Kidney (tissue), 14 donors: ENCODE data around the gene DTYMK. TPM values are rescaled to one million over a fixed set of nuclear protein-coding genes. Genes with fewer than 3 reads are reported as not detected.

Experiments used
- DNase-seq, 5 donors: peaks; one replicate each; pipeline ENCODE4 v3.0.0-alpha.2; 2013 to 2020
- FAIRE-seq: peaks from 2 replicates; lab custom pipeline; 2012; peaks lifted over from hg19 to GRCh38; lab: Jason Lieb, UNC
- H3K27ac ChIP-seq, 2 donors: one replicate each; pipeline ENCODE4 v1.7.0; 2013; ENCODE audit warnings: low read depth in 2 of 2, low read length in 2 of 2, inconsistent platforms in 1 of 2
- H3K27me3 ChIP-seq: one replicate; pipeline ENCODE4 v1.7.1; 2013; ENCODE audit warnings: low read length, inconsistent platforms; ENCODE audit not compliant: control insufficient read depth, insufficient read depth
- H3K36me3 ChIP-seq, 3 donors: one replicate each; pipeline versions ENCODE4 v1.7.0 to v1.7.1; 2013; ENCODE audit warnings: low read length in 3 of 3, control low read depth in 1 of 3, inconsistent platforms in 1 of 3; ENCODE audit not compliant: insufficient read depth in 3 of 3, control insufficient read depth in 2 of 3
- H3K4me1 ChIP-seq, 3 donors: one replicate each; pipeline versions ENCODE4 v1.7.0 to v1.7.1; 2013; ENCODE audit warnings: low read length in 3 of 3, inconsistent platforms in 1 of 3, low read depth in 1 of 3; ENCODE audit not compliant: control insufficient read depth in 2 of 3, insufficient read depth in 2 of 3
- H3K4me3 ChIP-seq, 3 donors: one replicate each; pipeline versions ENCODE4 v1.7.0 to v1.8.1; 2013; ENCODE audit warnings: low read length in 3 of 3, control low read depth in 1 of 3, inconsistent platforms in 1 of 3
- H3K9ac ChIP-seq, 3 donors: one replicate each; pipeline versions ENCODE4 v1.7.0 to v1.7.1; 2013; ENCODE audit warnings: low read length in 3 of 3, control low read depth in 1 of 3, inconsistent platforms in 1 of 3
- H3K9me3 ChIP-seq, 3 donors: one replicate each; pipeline versions ENCODE4 v1.7.0 to v1.7.1; 2013; ENCODE audit warnings: low read length in 3 of 3, control low read depth in 1 of 3, inconsistent platforms in 1 of 3; ENCODE audit not compliant: control insufficient read depth in 2 of 3, insufficient read depth in 1 of 3
- intact Hi-C: fragments of 100-400 bp; cut with DNase I; formaldehyde crosslinking; loops from one replicate; pipeline ENCODE4 v1.11.1; 2022
- polyA plus RNA-seq: library from polyadenylated mRNA; stranded (reverse); fragments of 350-450 nt; fragmentation: Illumina TruSeq; extraction: RNeasy Lipid Tissue Mini Kit (QIAGEN cat#74804); gene quantifications from one replicate; pipeline ENCODE4 v1.2.3, GENCODE V29; 2014; ENCODE audit warnings: low read depth, low replicate concordance; ENCODE audit not compliant: insufficient read depth
- total RNA-seq: library from RNA; stranded (reverse); fragmentation: NEBNext Ultra II Directional; extraction: Animal tissue kit (Norgen Biotek cat#: 25700); gene quantifications from one replicate; pipeline ENCODE4 v1.2.1, GENCODE V29; 2021
- TF ChIP-seq, protein P1 (sequence below): IDR thresholded peaks from 3 replicates; pipeline ENCODE4 v1.5.1; 2012; ENCODE audit warnings: mild to moderate bottlenecking, moderate library complexity, borderline replicate concordance; ENCODE audit not compliant: insufficient read depth; ENCODE audit errors: extremely low read depth
- donor health status: control.
- donor health status: control.
- donor health status: control.
- donor health status: control.
- donor health status: control.
- donor health status: DM: yes; HTN: yes; CAD: no.
- donor health status: Normal renal cell carcinoma (clear cell type).

The DTYMK gene
- total and polyA plus RNA-seq, 2 donors from 2014 or later, result 19.0 to 27.1 TPM

- Histone ChIP-seq H3K27me3 (no peaks in the 10 kb centered on the region), H3K4me3 (peak overlapping the region; percentile 30 to 71 (median 59)), H3K36me3 (peaks cover 5 to 7% (median 5%) of the 10 kb centered on the region in 3 donors), H3K9ac (peak overlapping the region in 2 of 3 donors; percentile 17 to 67), H3K9me3 (no peaks in the 10 kb centered on the region), H3K27ac (peak overlapping the region; percentile 84 to 85), H3K4me1 (peaks cover 0 to 7% (median 4%) of the 10 kb centered on the region in 3 donors)
- TF ChIP-seq, protein P1, sequence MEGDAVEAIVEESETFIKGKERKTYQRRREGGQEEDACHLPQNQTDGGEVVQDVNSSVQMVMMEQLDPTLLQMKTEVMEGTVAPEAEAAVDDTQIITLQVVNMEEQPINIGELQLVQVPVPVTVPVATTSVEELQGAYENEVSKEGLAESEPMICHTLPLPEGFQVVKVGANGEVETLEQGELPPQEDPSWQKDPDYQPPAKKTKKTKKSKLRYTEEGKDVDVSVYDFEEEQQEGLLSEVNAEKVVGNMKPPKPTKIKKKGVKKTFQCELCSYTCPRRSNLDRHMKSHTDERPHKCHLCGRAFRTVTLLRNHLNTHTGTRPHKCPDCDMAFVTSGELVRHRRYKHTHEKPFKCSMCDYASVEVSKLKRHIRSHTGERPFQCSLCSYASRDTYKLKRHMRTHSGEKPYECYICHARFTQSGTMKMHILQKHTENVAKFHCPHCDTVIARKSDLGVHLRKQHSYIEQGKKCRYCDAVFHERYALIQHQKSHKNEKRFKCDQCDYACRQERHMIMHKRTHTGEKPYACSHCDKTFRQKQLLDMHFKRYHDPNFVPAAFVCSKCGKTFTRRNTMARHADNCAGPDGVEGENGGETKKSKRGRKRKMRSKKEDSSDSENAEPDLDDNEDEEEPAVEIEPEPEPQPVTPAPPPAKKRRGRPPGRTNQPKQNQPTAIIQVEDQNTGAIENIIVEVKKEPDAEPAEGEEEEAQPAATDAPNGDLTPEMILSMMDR, result peak; percentile 32
- intact Hi-C loops, result no loop called here
- DNase-seq (peak; percentile 92 to 96 (median 94)), FAIRE-seq (no peak)
Measured at GRCh38 chr2:241702155-241703031, 15.8 kb upstream of the DTYMK start.

- DNase-seq (peak; percentile 95 to 99 (median 98)), FAIRE-seq (no peak)
- TF ChIP-seq, protein P1, result peak; percentile 43
- intact Hi-C loops, result no loop called here
- H3K36me3 ChIP-seq, result peaks cover 2 to 6% (median 5%) of the 10 kb centered on the region in 3 donors
- peak within 1 kb of the TSS; percentile 84 to 92 for H3K27ac ChIP-seq
- H3K9me3 ChIP-seq, result no peaks in the 10 kb centered on the region
- peak within 1 kb of the TSS in 2 of 3 donors; percentile 26 to 67 for H3K9ac ChIP-seq
- no peaks in the 10 kb centered on the region for H3K27me3 ChIP-seq
- peak within 1 kb of the TSS; percentile 39 to 71 (median 59) for H3K4me3 ChIP-seq
- peaks cover 0 to 7% (median 4%) of the 10 kb centered on the region in 3 donors for H3K4me1 ChIP-seq
Measured at GRCh38 chr2:241701399-241702154, 15.0 kb upstream of the DTYMK start, which contains the start of gene ING5. Gene ING5 (plus strand): TSS chr2:241702039. CDS start chr2:241702066, 27 bp downstream.

- no peaks in the 10 kb centered on the region for H3K27me3 ChIP-seq
- FAIRE-seq, result no peak
- intact Hi-C loops, result no loop called here
- TF ChIP-seq, protein P1, result no peak
- H3K27ac ChIP-seq, result peak overlapping the region; percentile 84 to 92
- peak in 1 of 5 donors; percentile 94 for DNase-seq
- H3K4me1 ChIP-seq, result peaks cover 0 to 7% (median 4%) of the 10 kb centered on the region in 3 donors
- peaks cover 0 to 5% (median 4%) of the 10 kb centered on the region in 3 donors for H3K36me3 ChIP-seq
- H3K9me3 ChIP-seq, result no peaks in the 10 kb centered on the region
- H3K4me3 ChIP-seq, result peak overlapping the region; percentile 39 to 71 (median 57)
- no peak overlapping the region for H3K9ac ChIP-seq
Measured at GRCh38 chr2:241701149-241701398, 14.5 kb upstream of the DTYMK start.
